MM.1S (cell line): ENCODE data around the gene AKR1A1.

Experiments used
- DNase-seq: peaks from one replicate; pipeline ENCODE4 v3.0.0-alpha.2; 2015
- H2AFZ ChIP-seq: fragments of 300-600 bp; sonication (generic); 2 replicates; pipeline ENCODE4 v1.6.0; 2016; ENCODE audit warnings: antibody characterized with exemption, low read length
- H3F3A ChIP-seq: fragments of 300-600 bp; sonication (generic); 2 replicates; pipeline ENCODE4 v1.6.1; 2016; ENCODE audit warnings: mild to moderate bottlenecking, antibody characterized with exemption, low read length, moderate library complexity, mixed read lengths; ENCODE audit not compliant: insufficient read depth
- H3K27ac ChIP-seq: fragments of 300-600 bp; sonication (generic); 2 replicates; pipeline ENCODE4 v1.5.1; 2016; ENCODE audit warnings: mild to moderate bottlenecking, low read length
- H3K27me3 ChIP-seq: fragments of 300-600 bp; sonication (generic); replicated peaks from 2 replicates; pipeline ENCODE4 v1.6.0; 2016; ENCODE audit warnings: low read length; ENCODE audit not compliant: insufficient read depth
- H3K36me3 ChIP-seq: fragments of 300-600 bp; sonication (generic); replicated peaks from 2 replicates; pipeline ENCODE4 v1.6.1; 2016; ENCODE audit warnings: mild to moderate bottlenecking, low read length, mixed read lengths; ENCODE audit not compliant: insufficient read depth
- H3K4me1 ChIP-seq: fragments of 300-600 bp; sonication (generic); 2 replicates; pipeline ENCODE4 v1.6.1; 2016; ENCODE audit warnings: low read length, mixed read lengths
- H3K4me2 ChIP-seq: fragments of 300-600 bp; sonication (generic); 2 replicates; pipeline ENCODE4 v1.6.0; 2016; ENCODE audit warnings: low read depth, low read length
- H3K4me3 ChIP-seq: fragments of 300-600 bp; sonication (generic); 2 replicates; pipeline ENCODE4 v1.5.1; 2016; ENCODE audit warnings: low read length, mixed read lengths
- H3K79me2 ChIP-seq: fragments of 300-600 bp; sonication (generic); 2 replicates; pipeline ENCODE4 v1.6.1; 2016; ENCODE audit warnings: mixed run types, low read length, mixed read lengths
- H3K9ac ChIP-seq: fragments of 300-600 bp; sonication (generic); 2 replicates; pipeline ENCODE4 v1.6.1; 2016; ENCODE audit warnings: low read length, mixed read lengths
- H3K9me2 ChIP-seq: fragments of 300-600 bp; sonication (generic); replicated peaks from 2 replicates; pipeline ENCODE4 v1.6.1; 2016; ENCODE audit warnings: mild to moderate bottlenecking, low read length, mixed read lengths; ENCODE audit not compliant: insufficient read depth
- H3K9me3 ChIP-seq: fragments of 300-600 bp; sonication (generic); replicated peaks from 2 replicates; pipeline ENCODE4 v1.6.1; 2016; ENCODE audit warnings: mild to moderate bottlenecking, low read length, mixed read lengths; ENCODE audit not compliant: insufficient read depth
- H4K20me1 ChIP-seq: fragments of 300-600 bp; sonication (generic); 2 replicates; pipeline ENCODE4 v1.6.1; 2016; ENCODE audit warnings: mild to moderate bottlenecking, low read length, moderate library complexity, mixed read lengths; ENCODE audit not compliant: insufficient read depth
- CTCF ChIP-seq: fragments of 300-600 bp; sonication (generic); IDR thresholded peaks from 2 replicates; pipeline ENCODE4 v1.5.1; 2016; ENCODE audit warnings: antibody characterized with exemption, low read length, mixed read lengths
- EZH2 ChIP-seq: fragments of 300-600 bp; sonication (generic); optimal IDR thresholded peaks from 2 replicates; pipeline ENCODE3; 2017; ENCODE audit warnings: low read depth, mild to moderate bottlenecking, antibody characterized with exemption, low read length, mixed read lengths
- EZH2phosphoT487 ChIP-seq: fragments of 300-600 bp; sonication (generic); IDR thresholded peaks from 2 replicates; pipeline ENCODE4 v1.6.1; 2018; ENCODE audit warnings: antibody characterized with exemption, low read length

The AKR1A1 gene

GRCh38 chr1:45535988-45536766, 14.4 kb upstream of the AKR1A1 start:
- Histone ChIP-seq H3F3A (no peaks in the 10 kb centered on the region), H3K9me3 (no peaks in the 10 kb centered on the region), H3K9me2 (no peaks in the 10 kb centered on the region), H3K4me1 (no peaks in the 10 kb centered on the region), H3K36me3 (no peaks in the 10 kb centered on the region), H3K79me2 (no peaks in the 10 kb centered on the region), H3K4me3 (no peak overlapping the region), H3K27me3 (no peaks in the 10 kb centered on the region), H4K20me1 (no peaks in the 10 kb centered on the region), H3K4me2 (no peak overlapping the region), H3K9ac (no peak overlapping the region), H3K27ac (no peak overlapping the region), H2AFZ (no peak overlapping the region)
- no peak for DNase-seq
- no peak for TF ChIP-seq EZH2phosphoT487

- H4K20me1 ChIP-seq, result no peaks in the 10 kb centered on the region
- H3K9ac ChIP-seq, result no peak overlapping the region
- H3K27ac ChIP-seq, result no peak overlapping the region
- H3F3A ChIP-seq, result no peaks in the 10 kb centered on the region
- H3K79me2 ChIP-seq, result no peaks in the 10 kb centered on the region
- no peaks in the 10 kb centered on the region for H3K9me3 ChIP-seq
- no peaks in the 10 kb centered on the region for H3K36me3 ChIP-seq
- no peaks in the 10 kb centered on the region for H3K4me1 ChIP-seq
- TF ChIP-seq CTCF (no peak), EZH2phosphoT487 (no peak), EZH2 (no peak)
- no peak overlapping the region for H3K4me2 ChIP-seq
- H3K9me2 ChIP-seq, result no peaks in the 10 kb centered on the region
- no peak overlapping the region for H2AFZ ChIP-seq
- no peak for DNase-seq
- H3K27me3 ChIP-seq, result no peaks in the 10 kb centered on the region
- H3K4me3 ChIP-seq, result no peak overlapping the region
Observed at GRCh38 chr1:45536886-45537285, 13.7 kb upstream of the AKR1A1 start.

- Histone ChIP-seq H3K9me2 (no peaks in the 10 kb centered on the region), H2AFZ (no peak overlapping the region), H4K20me1 (no peaks in the 10 kb centered on the region), H3K4me2 (no peak overlapping the region), H3K36me3 (no peaks in the 10 kb centered on the region), H3K9me3 (no peaks in the 10 kb centered on the region), H3K4me1 (peaks cover 27% of the 10 kb centered on the region), H3F3A (peaks cover 22% of the 10 kb centered on the region), H3K27me3 (no peaks in the 10 kb centered on the region), H3K4me3 (no peak overlapping the region), H3K9ac (no peak overlapping the region), H3K27ac (no peak overlapping the region), H3K79me2 (no peaks in the 10 kb centered on the region)
- no peak for TF ChIP-seq CTCF
- no peak for TF ChIP-seq EZH2phosphoT487
- no peak for TF ChIP-seq EZH2
- DNase-seq, result no peak
Observed at GRCh38 chr1:45541193-45541592, 9.4 kb upstream of the AKR1A1 start.

GRCh38 chr1:45542591-45542990, 8.0 kb upstream of the AKR1A1 start:
- Histone ChIP-seq H3K27me3 (no peaks in the 10 kb centered on the region), H4K20me1 (no peaks in the 10 kb centered on the region), H3K27ac (no peak overlapping the region), H3K9me2 (no peaks in the 10 kb centered on the region), H3K4me3 (no peak overlapping the region), H3K4me1 (peaks cover 27% of the 10 kb centered on the region), H3K9me3 (no peaks in the 10 kb centered on the region), H3F3A (peaks cover 22% of the 10 kb centered on the region), H3K4me2 (no peak overlapping the region), H3K79me2 (no peaks in the 10 kb centered on the region), H3K9ac (no peak overlapping the region), H2AFZ (no peak overlapping the region), H3K36me3 (no peaks in the 10 kb centered on the region)
- TF ChIP-seq EZH2phosphoT487 (no peak), CTCF (no peak), EZH2 (no peak)
- DNase-seq, result no peak
